GM18858 (cell line): ENCODE results near the gene FN1.

Experiments used
- ATAC-seq: cut with Tn5 transposase; IDR thresholded peaks from one replicate; pipeline ENCODE4 v1.9.1; 2021; ENCODE audit not compliant: unreplicated experiment

The FN1 gene

GRCh38 chr2:215388002-215388728, 47.7 kb downstream of the FN1 start:
- no peak for ATAC-seq

GRCh38 chr2:215386566-215386965, 49.3 kb downstream of the FN1 start:
- ATAC-seq, result no peak

- no peak for ATAC-seq
Measured at GRCh38 chr2:215384710-215385109, 51.2 kb downstream of the FN1 start.

- ATAC-seq, result no peak
Measured at GRCh38 chr2:215383652-215384279, 52.1 kb downstream of the FN1 start.

GRCh38 chr2:215382480-215382879, 53.4 kb downstream of the FN1 start:
- no peak for ATAC-seq

- no peak for ATAC-seq
Measured at GRCh38 chr2:215382011-215382410, 53.9 kb downstream of the FN1 start.

- ATAC-seq, result no peak
Measured at GRCh38 chr2:215380699-215381098, 55.2 kb downstream of the FN1 start.

- no peak for ATAC-seq
Measured at GRCh38 chr2:215379948-215380347, 55.9 kb downstream of the FN1 start.

GRCh38 chr2:215379039-215379438, 56.8 kb downstream of the FN1 start:
- no peak for ATAC-seq

GRCh38 chr2:215378045-215378444, 57.8 kb downstream of the FN1 start:
- ATAC-seq, result no peak

GRCh38 chr2:215377283-215377682, 58.6 kb downstream of the FN1 start:
- no peak for ATAC-seq

GRCh38 chr2:215376103-215376780, 59.6 kb downstream of the FN1 start:
- ATAC-seq, result no peak

- ATAC-seq, result no peak
Measured at GRCh38 chr2:215375467-215375830, 60.4 kb downstream of the FN1 start.

- ATAC-seq, result no peak
Measured at GRCh38 chr2:215374642-215375466, 61.0 kb downstream of the FN1 start.

- ATAC-seq, result no peak
Measured at GRCh38 chr2:215374002-215374401, 61.9 kb downstream of the FN1 start.

GRCh38 chr2:215372968-215373649, 62.8 kb downstream of the FN1 start:
- no peak for ATAC-seq

- ATAC-seq, result no peak
Measured at GRCh38 chr2:215371915-215372897, 63.7 kb downstream of the FN1 start.

GRCh38 chr2:215370112-215370965, 65.5 kb downstream of the FN1 start:
- ATAC-seq, result no peak
